IPS-18a (cell line): ENCODE data around the gene PPP1R2C.

Source experiments
- H3K27ac ChIP-seq: one replicate; pipeline ENCODE4 v1.5.1; 2013; ENCODE audit warnings: low read length
- H3K27me3 ChIP-seq: one replicate; pipeline ENCODE4 v1.6.1; 2013; ENCODE audit warnings: mild to moderate bottlenecking, low read length; ENCODE audit not compliant: control insufficient read depth, insufficient read depth
- H3K36me3 ChIP-seq: one replicate; pipeline ENCODE4 v1.6.1; 2013; ENCODE audit warnings: low read depth, low read length; ENCODE audit not compliant: control insufficient read depth
- H3K4me1 ChIP-seq: one replicate; pipeline ENCODE4 v1.6.1; 2013; ENCODE audit warnings: low read depth, low read length; ENCODE audit not compliant: control insufficient read depth
- H3K4me3 ChIP-seq: one replicate; pipeline ENCODE4 v1.5.1; 2013; ENCODE audit warnings: low read length
- H3K9ac ChIP-seq: one replicate; pipeline ENCODE4 v1.6.1; 2013; ENCODE audit warnings: mild to moderate bottlenecking, low read length, moderate library complexity
- H3K9me3 ChIP-seq: one replicate; pipeline ENCODE4 v1.6.1; 2013; ENCODE audit warnings: low read depth, low read length; ENCODE audit not compliant: control insufficient read depth

Gene PPP1R2C

GRCh38 chrX:42783451-42783850 is 5.5 kb upstream of the PPP1R2C start:
- H3K9ac ChIP-seq, result no peak overlapping the region
- H3K4me3 ChIP-seq, result no peak overlapping the region
- H3K36me3 ChIP-seq, result no peaks in the 10 kb centered on the region
- H3K9me3 ChIP-seq, result peaks cover 15% of the 10 kb centered on the region
- no peaks in the 10 kb centered on the region for H3K4me1 ChIP-seq
- no peak overlapping the region for H3K27ac ChIP-seq
- no peaks in the 10 kb centered on the region for H3K27me3 ChIP-seq

- Histone ChIP-seq H3K36me3 (no peaks in the 10 kb centered on the region), H3K9me3 (peaks cover 20% of the 10 kb centered on the region), H3K4me1 (peaks cover 4% of the 10 kb centered on the region), H3K9ac (no peak overlapping the region), H3K4me3 (no peak overlapping the region), H3K27ac (no peak overlapping the region), H3K27me3 (no peaks in the 10 kb centered on the region)
These were observed 1.8 kb downstream of the PPP1R2C start for GRCh38 chrX:42776195-42776594.

DNA sequence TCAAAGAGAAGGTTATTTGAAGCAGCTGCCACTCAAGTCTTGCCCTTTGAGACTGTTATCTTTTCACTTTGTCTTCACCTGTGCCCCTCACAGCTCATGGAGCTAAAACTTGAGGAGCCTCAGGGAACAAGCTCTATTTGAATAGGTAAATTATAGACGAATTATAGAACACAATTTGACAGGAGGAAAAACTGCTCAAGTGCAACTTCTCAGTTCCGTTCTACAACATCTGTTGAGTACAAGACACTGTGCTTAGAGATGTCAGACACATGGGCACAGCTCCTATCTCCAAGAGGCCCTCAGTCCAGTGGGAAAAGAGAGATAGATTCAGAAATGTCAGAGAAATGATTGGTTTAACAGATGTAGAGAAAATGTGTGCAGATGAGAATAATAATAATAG is 5.1 kb downstream of the PPP1R2C start:
- Histone ChIP-seq H3K4me1 (peaks cover 4% of the 10 kb centered on the region), H3K9me3 (peaks cover 26% of the 10 kb centered on the region), H3K9ac (no peak overlapping the region), H3K4me3 (no peak overlapping the region), H3K27me3 (no peaks in the 10 kb centered on the region), H3K36me3 (no peaks in the 10 kb centered on the region), H3K27ac (no peak overlapping the region)

GRCh38 chrX:42771506-42772335 is 6.2 kb downstream of the PPP1R2C start:
- peaks cover 26% of the 10 kb centered on the region for H3K9me3 ChIP-seq
- H3K27ac ChIP-seq, result no peak overlapping the region
- peaks cover 4% of the 10 kb centered on the region for H3K4me1 ChIP-seq
- H3K9ac ChIP-seq, result no peak overlapping the region
- no peaks in the 10 kb centered on the region for H3K36me3 ChIP-seq
- H3K4me3 ChIP-seq, result no peak overlapping the region
- H3K27me3 ChIP-seq, result no peaks in the 10 kb centered on the region

GRCh38 chrX:42770566-42770965 is 7.4 kb downstream of the PPP1R2C start:
- no peak overlapping the region for H3K27ac ChIP-seq
- no peaks in the 10 kb centered on the region for H3K4me1 ChIP-seq
- H3K9ac ChIP-seq, result no peak overlapping the region
- no peaks in the 10 kb centered on the region for H3K27me3 ChIP-seq
- no peak overlapping the region for H3K4me3 ChIP-seq
- peaks cover 30% of the 10 kb centered on the region for H3K9me3 ChIP-seq
- H3K36me3 ChIP-seq, result no peaks in the 10 kb centered on the region

GRCh38 chrX:42759881-42760280 is 18.1 kb downstream of the PPP1R2C start:
- H3K27ac ChIP-seq, result no peak overlapping the region
- no peaks in the 10 kb centered on the region for H3K27me3 ChIP-seq
- no peaks in the 10 kb centered on the region for H3K4me1 ChIP-seq
- no peaks in the 10 kb centered on the region for H3K36me3 ChIP-seq
- no peak overlapping the region for H3K4me3 ChIP-seq
- no peak overlapping the region for H3K9ac ChIP-seq
- peaks cover 32% of the 10 kb centered on the region for H3K9me3 ChIP-seq

DNA sequence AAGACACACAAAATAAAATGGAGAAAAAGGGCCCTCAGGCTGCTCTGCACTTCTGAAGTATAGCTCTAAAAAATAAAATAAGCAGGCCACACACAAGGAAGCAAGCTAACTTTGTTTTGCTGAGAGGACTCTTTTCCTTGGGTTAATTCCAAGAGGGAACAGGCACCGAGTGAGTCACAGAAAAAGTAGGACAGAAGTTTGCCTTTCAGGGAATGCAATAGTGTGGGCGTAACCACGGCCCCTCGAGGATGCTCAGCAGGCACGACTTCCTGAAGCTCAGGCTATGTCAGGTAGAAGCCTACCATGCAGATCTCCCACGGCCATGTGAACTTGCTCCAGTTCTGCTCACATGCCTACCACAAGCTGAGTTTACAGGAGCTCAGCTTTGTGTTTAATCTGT is 22.1 kb downstream of the PPP1R2C start:
- no peaks in the 10 kb centered on the region for H3K27me3 ChIP-seq
- H3K4me3 ChIP-seq, result no peak overlapping the region
- H3K27ac ChIP-seq, result no peak overlapping the region
- peaks cover 10% of the 10 kb centered on the region for H3K9me3 ChIP-seq
- no peaks in the 10 kb centered on the region for H3K36me3 ChIP-seq
- no peak overlapping the region for H3K9ac ChIP-seq
- no peaks in the 10 kb centered on the region for H3K4me1 ChIP-seq

DNA sequence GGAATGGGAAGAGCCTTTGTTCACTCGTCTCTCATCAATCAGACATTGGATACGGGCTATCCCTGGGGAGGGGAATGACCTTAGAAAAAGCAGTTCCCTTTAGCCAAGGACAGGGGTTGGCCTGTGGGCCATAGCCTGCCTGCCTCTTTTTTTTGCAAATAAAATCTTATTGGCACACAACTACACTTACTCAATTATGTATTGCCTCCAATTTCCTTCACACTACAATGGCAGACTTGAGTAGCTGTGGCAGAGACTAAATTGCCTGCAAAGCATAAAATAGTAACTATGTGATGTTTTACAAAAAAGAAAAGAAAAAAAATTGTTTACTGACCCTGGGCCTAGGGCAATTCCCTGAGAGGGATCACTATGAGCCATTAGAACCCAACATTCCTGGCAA is 23.4 kb downstream of the PPP1R2C start:
- Histone ChIP-seq H3K9ac (no peak overlapping the region), H3K9me3 (peaks cover 6% of the 10 kb centered on the region), H3K27me3 (no peaks in the 10 kb centered on the region), H3K27ac (no peak overlapping the region), H3K4me1 (no peaks in the 10 kb centered on the region), H3K36me3 (no peaks in the 10 kb centered on the region), H3K4me3 (no peak overlapping the region)

GRCh38 chrX:42754115-42754514 is 23.8 kb downstream of the PPP1R2C start:
- Histone ChIP-seq H3K36me3 (no peaks in the 10 kb centered on the region), H3K9ac (no peak overlapping the region), H3K4me3 (no peak overlapping the region), H3K27ac (no peak overlapping the region), H3K9me3 (peaks cover 6% of the 10 kb centered on the region), H3K4me1 (no peaks in the 10 kb centered on the region), H3K27me3 (no peaks in the 10 kb centered on the region)

- Histone ChIP-seq H3K9me3 (peaks cover 4% of the 10 kb centered on the region), H3K9ac (no peak overlapping the region), H3K4me3 (no peak overlapping the region), H3K36me3 (no peaks in the 10 kb centered on the region), H3K27me3 (no peaks in the 10 kb centered on the region), H3K27ac (no peak overlapping the region), H3K4me1 (no peaks in the 10 kb centered on the region)
These were observed 25.2 kb downstream of the PPP1R2C start for GRCh38 chrX:42752730-42753129.

GRCh38 chrX:42751573-42751972 is 26.4 kb downstream of the PPP1R2C start:
- Histone ChIP-seq H3K4me3 (no peak overlapping the region), H3K9me3 (peaks cover 7% of the 10 kb centered on the region), H3K9ac (no peak overlapping the region), H3K4me1 (no peaks in the 10 kb centered on the region), H3K27me3 (no peaks in the 10 kb centered on the region), H3K36me3 (no peaks in the 10 kb centered on the region), H3K27ac (no peak overlapping the region)
